Sigmoid colon (tissue), 3 donors: ENCODE results near the gene MOB2.

ENCODE experiments used
- CTCF ChIP-seq, 4 experiments: fragments of 450-650 bp in 3 of 4; fragments of 200-600 bp in 1 of 4; IDR thresholded peaks; one replicate each; pipeline ENCODE4 v1.5.1; 2016 to 2019; ENCODE audit warnings: antibody characterized with exemption in 4 of 4, mild to moderate bottlenecking in 3 of 4, moderate library complexity in 2 of 4
- POLR2A ChIP-seq, 2 donors: fragments of 450-650 bp; IDR thresholded peaks; one replicate each; pipeline ENCODE4 v1.6.1; 2016; ENCODE audit warnings: antibody characterized with exemption in 2 of 2, mild to moderate bottlenecking in 2 of 2, moderate library complexity in 2 of 2

GRCh38 chr11:1450949-1451710 is 35.4 kb downstream of the MOB2 start:
- TF ChIP-seq CTCF (IDR thresholded peaks at IDR 0.05) (no peak), POLR2A (IDR thresholded peaks at IDR 0.05) (no peak)
